GM19395 (cell line): Measurements from ENCODE around the gene WNK2.
"Not testable (repeated sequence)": the region's sequence is repeated elsewhere in the genome, so short reads cannot be mapped to it uniquely, and the experiment has no call there.

Experiments
- ATAC-seq: cut with Tn5 transposase; IDR thresholded peaks from one replicate; pipeline ENCODE4 v1.9.1; 2021; ENCODE audit warnings: mild to moderate bottlenecking, moderate library complexity; ENCODE audit not compliant: unreplicated experiment

WNK2 gene

GRCh38 chr9:93183663-93184431, at the start of gene WNK2:
TSS of gene WNK2 (plus strand) at chr9:93184139. CDS start at chr9:93184930, 791 bp downstream.
- no peak for ATAC-seq

GRCh38 chr9:93134740-93135444, 49.0 kb upstream of the WNK2 start:
- no peak for ATAC-seq

- ATAC-seq = no peak
These were observed 47.9 kb upstream of the WNK2 start for GRCh38 chr9:93136011-93136440.

- ATAC-seq = no peak
These were observed 46.6 kb upstream of the WNK2 start for GRCh38 chr9:93137362-93137761.

- no peak for ATAC-seq
These were observed 45.7 kb upstream of the WNK2 start for GRCh38 chr9:93138171-93138764.

GRCh38 chr9:93139365-93140182, 44.4 kb upstream of the WNK2 start:
- no peak for ATAC-seq

- no peak for ATAC-seq
These were observed 42.0 kb upstream of the WNK2 start for GRCh38 chr9:93141771-93142483.

GRCh38 chr9:93143830-93144530, 40.0 kb upstream of the WNK2 start:
- ATAC-seq = no peak

- not testable (repeated sequence) for ATAC-seq
These were observed 37.2 kb upstream of the WNK2 start for GRCh38 chr9:93146696-93147095.

- no peak for ATAC-seq
These were observed 36.3 kb upstream of the WNK2 start for GRCh38 chr9:93147632-93148031.

- ATAC-seq = no peak
These were observed 35.2 kb upstream of the WNK2 start for GRCh38 chr9:93148721-93149120.

- no peak for ATAC-seq
These were observed 34.6 kb upstream of the WNK2 start for GRCh38 chr9:93149361-93149760.

GRCh38 chr9:93151097-93151784, 32.7 kb upstream of the WNK2 start:
- no peak for ATAC-seq

GRCh38 chr9:93154293-93154903, 29.5 kb upstream of the WNK2 start:
- ATAC-seq = no peak

- ATAC-seq = no peak
These were observed 28.0 kb upstream of the WNK2 start for GRCh38 chr9:93155716-93156474.

GRCh38 chr9:93156475-93157008, 27.4 kb upstream of the WNK2 start:
- ATAC-seq = no peak

GRCh38 chr9:93159601-93160471, 24.1 kb upstream of the WNK2 start:
- peak; percentile 79 for ATAC-seq
